HG03432 (cell line): ENCODE measurements around the gene HUS1.
"Not testable (repeated sequence)": the region's sequence is repeated elsewhere in the genome, so short reads cannot be mapped to it uniquely, and the experiment has no call there.

Experiments
- ATAC-seq: cut with Tn5 transposase; IDR thresholded peaks from one replicate; pipeline ENCODE4 v1.9.1; 2021; ENCODE audit warnings: mild to moderate bottlenecking, moderate library complexity; ENCODE audit not compliant: unreplicated experiment

The HUS1 gene

DNA sequence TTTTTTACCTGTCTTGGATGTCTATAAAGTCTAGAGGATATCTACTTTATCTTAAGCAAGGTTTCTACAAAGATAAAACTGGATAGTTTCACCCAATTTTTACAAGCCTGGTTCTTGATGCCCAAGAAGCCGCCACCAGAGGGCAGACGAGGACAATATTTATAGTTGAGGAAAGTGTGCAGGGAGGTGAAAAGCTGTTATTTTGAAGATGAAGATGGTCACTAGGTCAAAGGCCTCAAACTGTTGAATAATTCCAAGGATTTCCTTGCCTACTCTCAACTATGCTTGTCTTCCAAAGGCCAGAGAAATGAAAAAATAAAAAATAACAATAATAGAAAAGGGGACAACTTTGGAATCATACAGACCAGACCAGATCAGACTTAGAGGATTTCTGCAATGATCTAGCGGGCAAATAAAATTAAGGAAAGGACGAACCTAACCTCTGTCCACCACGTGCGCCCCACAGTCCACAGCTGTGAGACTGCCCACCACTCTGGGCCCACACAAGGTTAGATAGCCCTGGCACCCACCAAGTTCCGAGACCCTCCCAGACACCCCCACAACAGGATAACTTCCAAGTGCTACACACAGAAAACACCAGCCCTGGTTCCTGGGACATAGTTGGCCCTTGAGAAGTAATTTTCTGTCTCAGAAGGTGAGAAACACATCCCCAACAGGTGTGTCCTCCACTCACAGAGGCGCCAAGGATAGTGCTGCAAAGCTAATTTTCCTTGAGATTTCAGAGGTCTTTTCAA, 34.0 kb downstream of the HUS1 start:
- ATAC-seq = peak; percentile 71

DNA sequence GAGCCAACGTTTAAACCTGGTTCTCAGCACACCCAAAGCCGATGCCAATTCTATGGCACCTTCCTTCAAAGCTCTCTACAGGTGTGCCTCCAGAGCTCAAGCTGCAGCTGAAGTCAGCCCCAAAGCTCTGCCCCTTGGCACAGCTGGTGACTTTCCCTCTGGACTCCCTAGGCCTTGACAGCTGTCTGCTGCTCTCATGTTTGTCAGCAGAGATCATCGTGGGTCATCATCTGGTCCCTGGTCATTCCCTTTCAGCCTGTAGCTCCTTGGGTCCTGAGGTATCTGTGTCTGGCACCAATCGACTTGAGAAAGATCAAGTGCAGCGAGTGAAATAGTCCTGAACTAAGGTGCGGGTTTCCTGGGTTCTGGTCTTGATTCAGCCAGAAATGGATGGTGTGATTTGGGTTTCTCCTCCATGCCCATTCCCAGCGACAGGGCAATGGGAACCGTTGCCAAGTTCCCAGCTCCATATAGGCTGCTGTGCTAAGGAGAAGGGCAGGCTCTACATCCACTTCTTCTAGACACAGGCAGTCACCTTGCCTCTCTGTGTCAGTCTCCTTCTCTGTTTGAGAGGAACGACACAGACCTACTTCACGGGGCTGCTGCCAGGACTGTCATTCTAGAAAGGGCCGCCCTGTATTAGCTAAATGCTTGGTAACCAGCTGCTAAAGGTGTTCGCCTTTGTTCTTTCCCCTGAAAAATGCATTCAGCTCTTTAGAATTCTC, 34.7 kb downstream of the HUS1 start:
- peak; percentile 10 for ATAC-seq

DNA sequence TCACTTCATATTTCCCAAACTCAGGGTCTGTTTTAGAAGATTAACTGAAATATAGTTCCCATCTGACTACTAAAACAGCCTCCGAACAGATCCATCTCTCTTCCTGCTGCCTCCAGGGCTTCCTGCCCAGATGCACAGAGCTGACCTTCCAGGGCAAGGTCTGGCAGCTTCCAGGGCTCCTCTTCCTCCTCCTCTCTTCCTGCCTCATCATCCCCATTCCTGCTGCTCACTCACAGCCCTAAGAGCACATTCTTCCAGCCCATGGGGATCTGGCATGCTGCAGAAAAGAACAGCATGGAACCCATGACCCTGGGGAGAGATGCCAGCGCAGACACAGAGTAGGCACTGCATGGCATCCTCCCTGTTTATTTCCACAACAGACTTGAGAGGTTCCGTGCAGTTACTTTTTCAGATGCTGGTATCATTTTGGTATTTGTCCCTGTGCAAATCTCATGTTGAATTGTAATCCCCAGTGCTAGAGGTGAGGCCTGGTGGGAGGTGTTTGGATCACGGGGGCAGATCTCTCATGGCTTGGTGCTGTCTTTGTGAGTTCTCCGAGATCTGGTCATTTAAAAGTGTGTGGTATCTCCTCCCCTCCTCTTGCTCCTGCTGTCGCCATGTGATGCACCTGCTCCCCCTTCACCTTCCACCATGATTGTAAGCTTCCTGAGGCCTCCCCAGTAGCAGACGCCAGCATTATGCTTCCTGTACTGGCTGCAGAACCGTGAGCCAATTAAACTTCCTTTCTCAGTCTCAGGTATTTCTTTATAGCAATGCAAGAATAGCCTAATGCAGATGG, 35.5 kb downstream of the HUS1 start:
- ATAC-seq = no peak

DNA sequence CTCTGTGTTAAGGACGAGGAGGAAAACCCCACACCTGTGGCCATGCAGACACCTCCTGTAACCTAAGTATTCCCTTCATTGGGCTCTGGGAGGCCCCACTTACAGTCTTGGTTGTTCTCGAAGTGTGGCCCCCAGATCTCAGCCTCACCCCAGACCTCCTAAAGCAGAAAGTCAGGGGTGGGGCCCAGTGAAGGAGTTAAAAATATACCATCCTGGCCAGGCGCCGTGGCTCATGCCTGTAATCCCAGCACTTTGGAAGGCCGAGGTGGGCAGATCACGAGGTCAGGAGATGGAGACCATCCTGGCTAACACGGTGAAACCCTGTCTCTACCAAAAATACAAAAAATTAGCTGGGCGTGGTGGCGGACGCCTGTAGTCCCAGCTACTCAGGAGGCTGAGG, 36.8 kb downstream of the HUS1 start:
- ATAC-seq = not testable (repeated sequence)

DNA sequence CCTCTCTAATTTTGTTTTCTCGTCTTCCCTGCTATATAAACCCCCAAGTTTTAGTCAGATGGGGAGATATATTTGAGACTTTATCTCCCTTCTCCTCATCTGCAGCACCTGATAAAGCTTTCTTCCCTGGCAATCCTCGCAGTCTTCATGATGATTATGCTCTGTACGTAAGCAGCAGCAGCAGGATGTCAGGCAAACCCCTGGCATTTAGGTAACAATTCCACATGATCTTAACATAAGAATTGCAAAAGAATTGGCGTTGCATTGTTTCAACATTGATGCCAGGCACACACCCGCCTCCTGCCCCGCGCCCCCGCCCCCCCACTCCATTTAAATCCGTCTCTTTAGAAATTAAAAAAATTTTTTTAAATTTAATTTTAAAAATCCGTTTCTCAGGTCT, 37.3 kb downstream of the HUS1 start:
- no peak for ATAC-seq

DNA sequence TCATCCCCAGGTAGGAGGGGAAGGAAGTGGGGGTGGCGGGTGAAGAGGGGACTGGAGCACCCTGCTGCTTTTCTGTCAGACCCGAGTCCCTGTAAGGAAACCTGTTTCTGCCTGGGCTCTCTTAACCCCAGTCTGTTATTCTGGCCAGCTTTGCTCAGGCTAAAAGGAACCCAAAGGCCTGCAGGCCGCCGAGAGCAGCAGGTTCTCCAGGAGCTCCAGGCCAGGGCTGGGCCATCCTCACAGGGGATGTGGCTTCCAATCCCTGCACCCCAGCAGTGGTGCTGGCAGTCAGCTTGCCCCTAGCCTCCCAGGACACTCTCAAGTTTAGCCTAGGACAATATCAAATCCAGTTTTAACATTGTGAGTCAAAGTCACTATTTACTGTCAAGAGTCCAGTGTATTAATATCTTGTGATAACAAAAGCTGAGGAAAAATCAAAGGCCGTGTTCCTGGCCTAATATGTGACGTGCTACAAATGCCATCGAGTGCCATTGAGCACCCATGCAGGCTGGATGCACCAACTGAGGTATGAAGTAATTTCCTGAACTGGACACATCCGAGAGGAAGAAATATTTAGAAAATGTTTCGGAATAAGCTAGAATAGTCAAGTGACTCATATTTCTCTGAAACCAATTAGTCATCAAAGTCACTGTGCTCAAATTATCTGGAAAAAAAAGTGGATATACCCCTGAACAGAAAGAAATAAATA, 38.1 kb downstream of the HUS1 start:
- no peak for ATAC-seq

DNA sequence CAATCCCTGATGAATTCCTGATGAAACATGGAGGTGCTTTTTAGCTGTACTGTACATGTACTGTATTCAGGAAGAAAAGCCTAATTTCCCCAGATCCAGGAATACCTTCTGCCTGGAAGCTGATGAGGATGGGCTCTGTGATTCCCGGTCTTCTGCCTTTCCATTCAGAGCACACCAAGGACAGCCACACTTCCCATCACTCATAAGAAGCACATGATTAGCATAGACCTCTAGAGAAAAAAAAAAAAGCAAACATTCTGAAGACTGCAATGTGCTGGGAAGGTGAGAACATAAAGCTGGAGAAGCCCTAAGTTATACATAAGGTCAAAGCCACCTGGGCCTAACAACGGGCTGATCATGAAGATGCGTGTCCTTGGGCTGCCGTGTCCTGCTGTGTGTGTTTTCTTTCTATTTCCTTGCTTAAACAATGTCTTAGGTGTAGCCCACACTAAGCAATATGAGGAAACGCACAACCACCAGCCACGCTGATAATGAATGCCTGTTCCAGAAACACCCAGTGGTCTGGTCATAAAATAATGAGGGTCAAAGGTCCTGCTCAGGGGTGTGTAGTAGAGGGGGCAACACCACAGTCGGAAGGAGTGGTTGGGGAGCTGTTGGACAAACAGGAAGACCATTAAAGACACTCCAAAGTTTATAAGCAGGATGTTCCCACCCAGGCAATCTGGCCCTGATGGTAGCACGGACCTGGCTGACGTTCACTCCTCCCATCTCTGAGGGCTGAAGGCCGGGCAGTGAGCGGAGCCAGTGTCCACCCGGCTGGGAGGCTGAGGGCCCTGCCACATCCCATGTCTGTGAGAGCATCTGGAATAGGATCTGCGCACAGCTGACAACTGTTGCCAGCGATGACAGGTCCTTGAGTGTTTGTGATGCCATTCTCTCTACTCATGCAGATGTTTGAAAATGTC, 39.1 kb downstream of the HUS1 start:
- ATAC-seq = no peak

DNA sequence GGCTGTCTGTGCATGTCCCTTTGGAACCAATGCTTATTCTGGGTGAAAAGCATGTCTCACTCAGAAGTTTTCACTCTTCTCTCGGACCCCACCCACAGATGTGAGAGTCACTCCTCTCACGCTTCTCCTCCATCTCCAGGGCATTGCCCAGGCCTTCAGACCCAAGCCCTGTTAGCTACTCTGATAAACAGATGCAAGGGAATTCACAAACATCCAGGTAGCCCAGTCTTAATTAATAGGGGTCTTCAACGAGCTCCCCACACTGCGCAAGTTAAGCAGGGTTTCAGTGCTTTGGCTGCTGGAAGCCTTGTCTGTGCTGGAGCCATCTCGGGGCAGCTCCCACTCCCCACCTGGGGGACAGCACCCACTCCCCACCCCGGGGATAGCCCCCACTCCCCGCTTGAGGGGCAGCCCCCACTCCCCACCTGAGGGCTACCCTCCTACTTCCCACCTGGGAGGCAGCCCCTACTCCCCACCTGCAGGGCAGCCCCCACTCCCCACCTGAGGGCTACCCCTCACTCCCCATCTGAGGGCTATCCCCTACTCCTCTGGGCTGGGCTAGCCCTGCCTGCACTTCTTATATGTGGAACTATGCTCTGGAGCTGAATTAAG, 39.9 kb downstream of the HUS1 start:
- ATAC-seq = no peak

DNA sequence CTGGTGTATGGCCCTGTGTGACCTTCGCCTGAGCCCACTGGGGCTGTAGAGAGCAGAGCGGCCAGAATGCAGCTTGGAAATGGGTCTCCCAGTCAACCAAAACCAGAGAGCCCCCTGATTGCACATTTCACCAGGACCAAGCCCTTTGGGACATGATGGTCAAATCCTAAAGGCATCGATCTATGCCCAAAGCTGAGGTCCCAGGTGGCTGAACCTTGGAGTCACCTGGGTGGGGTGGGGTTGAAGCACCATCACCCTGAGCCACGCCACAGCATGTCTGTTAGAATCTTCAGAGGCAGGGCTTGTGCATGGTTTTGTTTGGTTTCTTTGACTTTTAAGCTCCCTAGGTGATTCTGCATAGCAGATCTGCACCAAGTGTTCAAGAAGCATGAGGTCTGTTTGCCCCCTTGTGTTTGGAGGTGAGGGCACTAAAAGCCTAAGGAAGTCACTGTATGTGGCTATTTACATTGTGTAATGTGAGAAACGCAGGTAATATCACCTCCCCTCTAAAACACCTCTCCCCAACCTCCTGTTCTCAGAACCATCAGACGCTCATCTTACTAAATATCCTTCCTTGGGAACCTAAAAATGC, 40.7 kb downstream of the HUS1 start:
- ATAC-seq = no peak

DNA sequence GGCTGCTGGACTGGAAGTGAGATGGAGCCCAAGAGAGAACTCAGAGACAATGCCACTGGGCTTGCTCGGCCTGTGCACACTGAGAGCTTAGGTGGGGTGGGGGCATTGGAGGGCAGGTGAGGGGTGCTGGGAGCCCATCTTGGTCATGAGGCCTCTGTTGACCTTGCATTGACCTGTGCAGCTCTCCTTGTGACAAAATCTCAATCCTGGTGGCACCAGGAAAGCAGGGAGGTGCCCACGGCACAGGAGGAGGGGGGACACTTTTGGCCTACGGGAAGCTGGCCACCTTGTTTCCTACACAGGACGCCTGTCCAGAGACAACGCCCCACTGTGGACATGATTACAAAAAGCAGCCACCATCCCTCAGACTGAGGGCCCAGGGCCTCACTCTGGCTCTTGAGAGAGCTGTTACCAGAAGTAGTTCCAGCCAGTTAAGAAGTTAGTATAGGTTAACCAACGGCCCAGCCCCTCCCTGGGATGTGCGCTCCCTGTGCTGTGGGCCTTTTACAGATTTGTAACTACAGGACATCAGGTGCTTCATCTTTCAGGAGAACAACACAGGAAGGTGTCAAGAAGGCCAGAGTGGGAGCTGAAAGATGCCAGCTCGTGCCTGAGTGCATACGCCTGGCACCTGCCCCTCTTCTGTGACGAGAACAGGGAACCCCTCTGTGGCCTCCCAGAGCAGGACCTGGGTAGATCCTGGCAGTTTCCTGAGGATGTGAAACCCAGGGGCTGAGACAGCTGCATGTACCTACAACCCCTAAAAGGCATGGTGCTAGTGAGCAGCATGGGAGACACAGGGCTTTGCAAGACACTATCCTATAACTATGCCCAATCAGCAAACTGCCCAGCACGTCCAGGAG, 41.5 kb downstream of the HUS1 start:
- peak; percentile 52 for ATAC-seq

DNA sequence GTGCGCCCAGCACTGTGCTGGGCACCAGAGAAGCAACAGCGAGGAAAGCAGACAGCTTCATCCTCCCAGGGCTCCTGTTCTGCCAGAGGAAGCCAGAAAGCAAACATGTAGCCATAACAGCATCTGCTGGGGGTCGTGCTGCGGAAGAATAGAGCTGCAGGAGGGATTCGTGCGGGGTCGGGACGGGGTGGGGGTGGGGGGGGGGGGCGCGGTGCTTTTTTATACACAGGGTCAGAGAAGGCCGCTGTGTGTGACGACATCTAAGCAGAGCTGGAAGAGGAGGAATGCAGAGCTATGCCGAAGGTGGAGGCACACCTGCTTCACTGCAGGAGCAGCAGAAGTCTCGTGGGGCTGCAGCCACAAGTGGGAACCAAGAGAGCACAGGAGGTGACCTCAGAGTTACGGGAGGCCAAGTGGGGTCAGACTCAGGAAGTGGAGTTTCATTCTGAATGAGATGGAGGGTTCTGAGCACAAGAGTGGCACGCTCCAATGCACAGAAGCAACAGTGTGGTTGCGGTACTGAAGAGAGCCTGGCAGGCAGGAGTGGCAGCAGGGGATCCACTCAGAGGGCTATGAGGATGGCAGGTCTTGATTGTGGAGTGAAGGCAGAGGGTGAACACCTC, 42.2 kb downstream of the HUS1 start:
- peak; percentile 95 for ATAC-seq

DNA sequence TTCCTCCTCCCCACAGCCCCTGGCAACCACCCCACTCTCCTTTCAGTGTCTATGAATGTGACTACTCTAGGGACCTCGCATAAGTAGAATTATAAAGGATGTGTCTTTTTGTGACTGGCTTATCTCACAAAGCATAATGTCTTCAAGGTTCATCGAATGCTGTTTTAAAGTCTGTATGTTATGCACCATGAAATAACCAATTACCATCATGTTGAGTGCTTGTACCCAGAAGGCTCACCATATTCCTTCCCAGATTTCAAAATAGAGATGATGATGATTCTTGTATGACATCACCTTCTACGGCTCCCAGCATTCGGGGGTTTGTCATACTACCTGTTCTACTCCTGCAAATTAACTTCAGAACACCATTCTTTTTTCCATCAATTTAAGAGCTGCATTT, 43.1 kb downstream of the HUS1 start:
- no peak for ATAC-seq

DNA sequence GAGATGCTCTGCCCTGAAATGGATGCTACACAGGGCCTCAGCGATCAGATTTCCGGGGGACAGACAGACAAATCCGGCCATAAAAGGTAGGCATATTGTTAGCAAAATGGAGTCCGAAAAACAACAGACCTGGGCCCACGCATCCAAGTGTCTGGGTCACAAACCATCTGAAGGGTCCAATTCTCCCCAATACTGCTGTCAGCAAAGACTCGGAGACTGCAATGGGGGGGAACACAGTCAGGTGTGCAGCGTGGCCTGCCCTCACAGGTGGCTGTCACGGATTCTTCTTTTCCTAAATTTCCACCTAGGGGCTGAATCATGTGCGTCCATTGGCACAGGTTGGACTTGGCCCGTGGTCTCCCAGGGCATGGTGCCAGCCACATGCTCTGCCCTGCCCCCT, 44.1 kb downstream of the HUS1 start:
- no peak for ATAC-seq

DNA sequence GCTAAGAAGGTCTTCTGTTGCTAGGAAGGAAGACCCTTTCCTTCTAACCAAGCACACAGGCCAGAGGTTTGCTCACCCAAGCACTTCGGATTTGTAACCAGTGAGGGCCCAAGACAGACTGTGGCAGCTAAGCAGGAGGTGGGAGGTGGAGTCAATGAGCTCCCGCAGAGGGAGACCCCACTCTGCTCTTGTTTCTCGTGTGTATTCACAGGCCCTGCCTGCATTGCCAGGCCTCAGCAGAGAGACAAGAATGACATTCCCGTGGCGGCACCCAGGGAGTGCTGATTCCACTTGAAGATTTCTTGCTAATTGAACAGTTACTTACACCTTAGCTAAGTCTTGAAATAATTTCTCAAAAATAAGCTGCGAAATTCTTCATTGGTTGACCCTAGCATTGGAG, 44.6 kb downstream of the HUS1 start:
- ATAC-seq = no peak

DNA sequence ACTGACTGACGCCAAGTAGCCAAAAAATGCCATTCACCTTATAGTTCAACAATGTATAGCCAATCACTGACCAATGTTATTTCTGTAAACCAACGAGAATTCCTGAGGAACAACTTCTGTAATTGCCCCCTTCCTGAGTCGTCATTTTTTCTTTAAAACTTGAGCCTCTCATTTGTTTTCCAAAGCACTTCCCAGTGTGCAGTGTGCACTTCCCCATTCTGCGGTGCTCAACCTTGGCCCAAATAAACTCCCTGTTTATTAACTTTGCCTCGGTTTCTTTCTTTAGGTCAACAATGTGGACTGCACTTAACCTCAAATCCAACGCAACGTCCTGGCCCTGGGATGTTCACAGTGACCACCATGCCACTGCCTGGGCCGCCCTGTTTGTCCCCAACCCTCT, 46.2 kb downstream of the HUS1 start:
- no peak for ATAC-seq

DNA sequence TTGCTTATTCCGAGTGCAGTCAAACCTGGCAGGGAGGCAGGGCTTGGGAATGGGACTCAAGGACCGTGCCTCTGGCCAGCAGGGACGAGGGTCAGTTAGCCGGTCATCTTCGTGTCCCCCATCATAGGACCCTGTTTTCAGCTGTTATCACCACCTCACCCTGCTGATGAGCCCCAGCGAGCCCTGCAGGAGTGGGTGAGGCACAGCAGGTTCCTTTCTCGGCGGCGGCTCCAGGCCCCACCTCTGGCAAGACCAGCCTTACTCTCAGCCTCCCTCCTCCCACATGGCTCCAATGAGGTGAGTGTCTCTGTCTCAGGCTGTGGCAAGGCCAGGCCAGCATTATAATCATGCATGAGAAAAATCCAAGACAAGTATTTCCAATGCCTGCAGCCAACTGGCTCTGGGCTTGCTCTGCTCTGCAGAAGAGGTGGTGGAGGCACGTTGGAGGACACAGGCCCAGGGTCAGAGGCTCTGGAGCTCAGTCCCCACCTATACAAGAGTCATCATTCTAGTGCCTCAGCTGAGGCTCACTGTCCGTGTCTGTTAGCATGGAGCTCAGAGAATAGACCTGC, 46.9 kb downstream of the HUS1 start:
- no peak for ATAC-seq

DNA sequence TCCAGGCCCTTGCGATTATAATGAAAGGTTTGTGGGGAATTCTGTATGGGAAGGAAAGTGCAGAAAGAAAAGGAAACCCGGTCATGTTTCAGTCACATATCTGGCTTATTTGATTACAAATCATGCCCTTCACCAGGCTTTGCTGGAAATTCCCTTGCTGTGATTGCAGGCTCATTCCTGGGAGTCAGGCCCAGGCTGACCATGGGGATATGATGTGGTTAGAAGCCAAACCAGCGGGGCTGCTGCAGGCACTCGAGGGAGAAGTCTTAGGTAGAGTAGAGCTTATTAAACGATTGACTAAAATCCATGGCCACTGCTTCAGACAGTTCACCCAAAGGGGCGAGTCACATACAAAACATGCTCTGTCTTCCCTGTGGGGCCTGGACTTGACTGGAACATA, 47.4 kb downstream of the HUS1 start:
- ATAC-seq = no peak
